Lower leg skin (tissue), 4 donors: Measurements from ENCODE around the gene YOD1. TPM values are rescaled to one million over a fixed set of nuclear protein-coding genes. Genes with fewer than 3 reads are reported as not detected.

Experiments used
- DNase-seq, 2 donors: peaks; one replicate each; pipeline ENCODE4 v3.0.0-alpha.2; 2019; ENCODE audit warnings: low spot score in 2 of 2
- H3K4me3 ChIP-seq: fragments of 200-600 bp; sonication (generic); 2 replicates; pipeline ENCODE4 v1.5.1; 2017; ENCODE audit warnings: mild to moderate bottlenecking, low read depth; ENCODE audit not compliant: poor library complexity, severe bottlenecking
- POLR2A ChIP-seq, 2 donors: fragments of 450-650 bp; IDR thresholded peaks; one replicate each; pipeline ENCODE4 v1.6.1; 2016 to 2017; ENCODE audit warnings: antibody characterized with exemption in 2 of 2, mild to moderate bottlenecking in 1 of 2, moderate library complexity in 1 of 2
- WGBS, 2 donors: methylation state at CpG; one replicate each; pipeline ENCODE4 v1.1.5; 2018; 5-methylcytosine and 5-hydroxymethylcytosine counted together
- intact Hi-C: fragments of 100-400 bp; cut with DNase I; formaldehyde crosslinking; loops from one replicate; pipeline ENCODE4 v1.15.0; 2023; ENCODE audit warnings: low total_unique reads
- total RNA-seq, 4 donors: library from RNA; depleted of rRNA; stranded (reverse); fragments of >200 nt; gene quantifications; one replicate each; pipeline ENCODE4 v1.1.0, GENCODE V29; 2016
- TF ChIP-seq, protein P1 (sequence below), 3 donors: fragments of 450-650 bp; IDR thresholded peaks; one replicate each; pipeline ENCODE4 v1.5.1; 2016; ENCODE audit warnings: antibody characterized with exemption in 3 of 3, mild to moderate bottlenecking in 3 of 3, moderate library complexity in 2 of 3

YOD1 gene
- total RNA-seq, 4 donors from 2014 or later, result 47.5 to 91.8 (median 65.5) TPM

DNA sequence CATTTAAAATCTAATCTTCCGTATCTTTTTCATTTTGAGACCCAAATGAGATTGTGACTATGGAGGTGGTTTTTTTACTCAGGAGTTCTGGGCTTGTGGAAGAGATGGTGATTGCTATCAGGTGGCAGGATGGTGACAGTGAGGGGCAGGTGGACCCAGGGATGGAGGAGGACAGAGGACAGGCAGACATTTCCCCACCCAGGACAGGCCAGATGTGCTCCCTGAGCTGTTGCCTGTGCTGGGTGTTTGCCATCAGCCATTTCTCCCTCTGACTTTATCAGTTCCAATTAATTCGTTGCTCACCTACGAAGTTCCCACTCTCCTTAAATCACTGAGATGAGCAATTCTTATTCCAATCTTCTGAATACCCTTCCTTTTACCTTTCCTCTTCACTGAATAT, 44.9 kb downstream of the YOD1 start:
- whole genome bisulfite sequencing, 2 donors, result 83 to 94% methylated on average over 3 of the region's 3 CpGs
- TF ChIP-seq POLR2A (IDR thresholded peaks at IDR 0.05), result no peak
- TF ChIP-seq, protein P1, sequence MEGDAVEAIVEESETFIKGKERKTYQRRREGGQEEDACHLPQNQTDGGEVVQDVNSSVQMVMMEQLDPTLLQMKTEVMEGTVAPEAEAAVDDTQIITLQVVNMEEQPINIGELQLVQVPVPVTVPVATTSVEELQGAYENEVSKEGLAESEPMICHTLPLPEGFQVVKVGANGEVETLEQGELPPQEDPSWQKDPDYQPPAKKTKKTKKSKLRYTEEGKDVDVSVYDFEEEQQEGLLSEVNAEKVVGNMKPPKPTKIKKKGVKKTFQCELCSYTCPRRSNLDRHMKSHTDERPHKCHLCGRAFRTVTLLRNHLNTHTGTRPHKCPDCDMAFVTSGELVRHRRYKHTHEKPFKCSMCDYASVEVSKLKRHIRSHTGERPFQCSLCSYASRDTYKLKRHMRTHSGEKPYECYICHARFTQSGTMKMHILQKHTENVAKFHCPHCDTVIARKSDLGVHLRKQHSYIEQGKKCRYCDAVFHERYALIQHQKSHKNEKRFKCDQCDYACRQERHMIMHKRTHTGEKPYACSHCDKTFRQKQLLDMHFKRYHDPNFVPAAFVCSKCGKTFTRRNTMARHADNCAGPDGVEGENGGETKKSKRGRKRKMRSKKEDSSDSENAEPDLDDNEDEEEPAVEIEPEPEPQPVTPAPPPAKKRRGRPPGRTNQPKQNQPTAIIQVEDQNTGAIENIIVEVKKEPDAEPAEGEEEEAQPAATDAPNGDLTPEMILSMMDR (IDR thresholded peaks at IDR 0.05), result no peak
- intact Hi-C loops, result no loop called here
- H3K4me3 ChIP-seq, result no peak overlapping the region
- no peak for DNase-seq

DNA sequence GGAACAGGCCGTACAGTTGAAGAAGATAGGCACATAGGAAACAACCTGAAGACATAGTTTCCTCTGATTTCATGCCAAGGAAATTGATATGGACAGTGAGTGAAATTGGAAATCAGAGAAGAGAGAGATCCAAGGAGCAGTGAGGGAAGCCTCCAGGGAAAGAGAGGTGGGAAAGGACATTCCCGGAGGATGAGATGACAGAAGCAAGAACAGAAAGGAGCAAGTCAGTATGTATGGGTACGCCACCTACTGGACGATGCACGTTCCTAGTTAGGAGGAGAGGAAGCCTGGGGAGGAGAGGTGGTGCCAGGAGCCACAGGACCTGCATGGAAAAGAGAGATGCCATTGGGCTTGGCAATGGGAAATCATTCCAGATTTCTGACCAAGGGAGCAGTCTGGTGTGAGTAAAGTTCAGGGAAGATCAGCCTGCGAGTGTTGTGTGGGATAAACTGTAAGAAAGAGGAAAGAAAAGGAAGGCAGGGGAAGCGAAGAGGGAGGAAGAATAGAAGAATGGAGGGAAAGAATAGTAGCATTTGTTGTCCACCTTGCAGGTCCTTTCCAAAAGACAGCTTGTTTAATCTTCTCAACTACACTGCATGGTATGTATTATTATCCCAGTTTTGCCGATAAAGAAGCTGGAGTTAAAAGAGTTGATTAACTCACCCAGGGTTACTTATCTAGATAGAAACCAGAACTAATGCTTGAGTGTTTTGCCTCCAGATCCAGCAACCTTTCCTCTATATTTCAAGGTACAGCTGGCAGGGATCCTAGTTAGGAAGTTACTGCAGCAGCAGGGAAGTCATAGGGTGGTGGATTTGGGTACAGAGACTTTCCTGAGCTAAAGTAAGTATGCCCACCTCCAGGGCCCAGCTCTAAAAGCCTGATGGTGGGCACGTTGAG, 45.8 kb downstream of the YOD1 start:
- DNase-seq, result no peak
- intact Hi-C loops, result no loop called here
- no peak overlapping the region for H3K4me3 ChIP-seq
- no peak for TF ChIP-seq POLR2A (IDR thresholded peaks at IDR 0.05)
- TF ChIP-seq, protein P1 (IDR thresholded peaks at IDR 0.05), result no peak
- 44 to 47% methylated on average over 9 of the region's 9 CpGs for WGBS, 2 donors

DNA sequence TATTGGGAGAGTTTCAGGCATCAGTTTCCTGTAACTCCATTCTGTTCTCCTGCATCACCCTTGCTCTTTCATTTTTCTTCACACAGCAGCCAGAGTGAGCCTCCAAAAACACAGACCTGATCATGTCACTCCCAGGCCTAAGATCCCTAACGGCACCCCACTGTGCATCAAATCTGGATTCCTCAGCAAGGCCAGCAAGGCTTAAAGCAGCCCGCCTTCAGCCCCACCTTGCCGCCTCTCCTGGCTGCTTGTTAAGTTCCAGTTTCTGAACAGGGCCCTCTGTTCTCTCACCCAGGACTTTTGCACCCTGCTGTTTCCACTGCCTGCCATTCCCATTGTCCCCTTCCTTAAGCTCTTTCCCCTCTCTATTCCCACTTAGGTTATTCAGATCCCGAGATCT, 47.8 kb downstream of the YOD1 start:
- intact Hi-C loops, result no loop called here
- no peak overlapping the region for H3K4me3 ChIP-seq
- DNase-seq, result no peak
- WGBS, 2 donors, result 78 to 85% methylated on average over 4 of the region's 4 CpGs
- TF ChIP-seq POLR2A (IDR thresholded peaks at IDR 0.05), result no peak
- TF ChIP-seq, protein P1 (IDR thresholded peaks at IDR 0.05), result no peak

DNA sequence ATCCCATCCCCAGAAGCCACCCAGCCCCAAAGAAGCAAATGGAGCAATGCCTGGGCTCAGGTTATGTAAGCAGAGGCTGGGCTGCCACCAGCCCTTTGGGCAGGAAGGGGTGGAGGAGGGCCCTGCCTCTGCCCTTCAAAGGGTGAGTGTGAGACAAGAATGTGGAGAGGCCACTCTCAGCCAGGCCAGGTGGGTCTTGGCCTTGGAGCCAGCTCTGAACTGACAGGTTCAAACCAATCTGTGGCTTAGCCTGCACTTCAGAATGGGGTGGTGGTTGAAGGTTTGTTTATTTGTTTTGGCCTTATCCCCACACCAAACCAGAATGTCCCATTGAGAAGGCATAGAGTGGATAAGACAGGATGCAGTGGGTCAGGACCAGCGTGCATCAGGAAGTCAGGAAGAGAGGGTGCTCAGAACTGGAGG, 48.3 kb downstream of the YOD1 start:
- no peak for DNase-seq

DNA sequence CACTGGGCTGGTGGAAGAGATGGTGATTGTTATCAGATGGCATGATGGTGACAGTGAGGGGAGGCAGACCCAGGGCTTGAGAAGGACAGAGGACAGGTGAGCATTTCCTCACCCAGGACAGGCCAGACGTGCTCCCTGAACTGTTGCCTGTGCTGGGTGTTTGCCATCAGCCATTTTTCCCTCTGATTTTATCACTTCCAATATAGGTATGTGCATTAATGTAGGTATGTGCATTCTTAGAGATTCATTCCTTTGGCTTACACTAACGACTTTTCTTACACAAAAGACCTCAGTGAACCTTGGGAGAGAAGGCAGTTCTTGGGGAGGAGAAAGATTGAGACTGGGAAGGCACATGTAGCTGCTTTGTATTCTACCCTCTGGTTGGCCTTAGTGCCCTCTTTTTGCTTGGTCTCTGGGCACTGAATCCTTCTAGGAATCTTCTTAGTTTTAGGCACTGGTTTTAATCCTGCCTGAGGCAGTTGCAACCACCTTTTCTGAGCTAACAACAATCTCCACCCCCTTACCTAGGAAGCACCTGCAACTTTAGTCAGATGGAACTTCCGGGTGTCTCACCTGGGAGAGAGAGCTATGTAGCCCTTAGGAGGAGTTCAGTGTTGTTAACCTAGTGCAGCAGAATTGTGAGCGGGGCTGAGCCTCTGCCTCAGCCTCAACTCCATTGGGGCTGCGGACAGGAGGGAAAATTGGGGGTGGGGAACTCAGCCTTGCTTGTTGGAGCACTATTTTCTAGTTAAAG, 49.3 kb downstream of the YOD1 start:
- intact Hi-C loops, result no loop called here
- WGBS, 2 donors, result 55 to 65% methylated on average over 5 of the region's 5 CpGs
- no peak for DNase-seq

More for the DNA sequence above, 48.3 kb downstream of the YOD1 start:
- TF ChIP-seq, protein P1 (IDR thresholded peaks at IDR 0.05), result no peak
- no peak for TF ChIP-seq POLR2A (IDR thresholded peaks at IDR 0.05)
- no peak overlapping the region for H3K4me3 ChIP-seq
- intact Hi-C loops, result no loop called here
- 59 to 67% methylated on average over 1 of the region's 1 CpG for WGBS, 2 donors

More for the DNA sequence above, 49.3 kb downstream of the YOD1 start:
- no peak overlapping the region for H3K4me3 ChIP-seq
- no peak for TF ChIP-seq POLR2A (IDR thresholded peaks at IDR 0.05)
- TF ChIP-seq, protein P1 (IDR thresholded peaks at IDR 0.05), result no peak
